UCSD-AML1 (cell line): ENCODE results near the gene CFAP126.
A peak's percentile ranks its signal among the peaks of the same experiment; 100 is the strongest.
"Not testable (repeated sequence)": the region's sequence is repeated elsewhere in the genome, so short reads cannot be mapped to it uniquely, and the experiment has no call there.

Experiments used
- DNase-seq: peaks from one replicate; lab custom pipeline; 2025; ENCODE audit not compliant: unreplicated experiment; lab: John Stamatoyannopoulos, UW

CFAP126 gene, protein sequence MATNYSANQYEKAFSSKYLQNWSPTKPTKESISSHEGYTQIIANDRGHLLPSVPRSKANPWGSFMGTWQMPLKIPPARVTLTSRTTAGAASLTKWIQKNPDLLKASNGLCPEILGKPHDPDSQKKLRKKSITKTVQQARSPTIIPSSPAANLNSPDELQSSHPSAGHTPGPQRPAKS

DNA sequence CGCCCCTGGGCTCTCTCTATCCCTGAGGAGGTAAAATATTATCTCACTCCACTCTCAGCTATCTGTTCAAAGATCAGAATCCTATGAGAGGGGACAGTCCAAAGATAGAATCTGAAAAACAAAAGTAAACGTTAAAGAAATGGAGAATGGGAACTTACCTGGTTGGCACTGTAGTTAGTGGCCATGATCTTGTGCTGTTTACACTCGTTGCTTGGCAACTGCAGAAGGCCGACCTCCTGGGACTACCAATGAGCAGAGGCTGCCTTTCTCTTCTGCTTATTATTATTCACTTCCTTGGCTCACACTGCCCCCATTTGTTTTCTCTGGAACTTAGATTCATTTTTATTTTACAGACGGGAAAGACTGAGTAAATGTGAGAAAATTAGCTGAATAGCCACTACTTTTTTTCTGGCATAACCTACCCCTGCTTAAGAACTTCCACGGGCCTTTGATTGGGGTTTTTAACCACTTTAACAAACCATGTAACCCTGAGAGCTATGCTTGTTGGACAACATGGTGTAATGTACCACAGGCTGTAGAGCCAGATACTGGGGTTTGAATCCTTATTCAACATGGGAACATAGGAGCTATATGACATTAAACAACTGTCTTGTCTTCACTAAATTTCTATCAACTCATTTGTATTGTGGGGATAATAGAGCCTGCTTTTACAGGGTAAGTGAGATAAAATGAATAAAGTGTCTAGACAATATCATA is at the start of gene CFAP126:
Gene CFAP126, minus strand, starts transcription at position 193 of the 717 bp plus-strand sequence. Its CDS starts 8 bp downstream, at position 185.
- DNase-seq, result peak; percentile 28

DNA sequence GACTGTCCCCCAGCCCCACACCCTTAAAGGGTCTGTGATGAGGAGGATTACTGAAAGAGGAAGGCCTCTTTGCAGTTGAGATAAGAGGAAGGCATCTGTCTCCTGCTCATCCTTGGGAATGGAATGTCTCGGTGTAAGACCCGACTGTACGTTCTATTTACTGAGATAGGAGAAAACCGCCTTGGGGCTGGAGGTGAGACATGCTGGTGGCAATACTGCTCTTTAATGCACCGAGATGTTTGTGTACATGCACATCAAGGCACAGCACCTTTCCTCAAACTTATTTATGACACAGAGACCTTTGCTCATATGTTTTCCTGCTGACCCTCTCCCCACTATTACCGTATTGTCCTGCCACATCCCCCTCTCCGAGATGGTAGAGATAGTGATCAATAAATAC is 45.4 kb upstream of the CFAP126 start:
- DNase-seq, result not testable (repeated sequence)

DNA sequence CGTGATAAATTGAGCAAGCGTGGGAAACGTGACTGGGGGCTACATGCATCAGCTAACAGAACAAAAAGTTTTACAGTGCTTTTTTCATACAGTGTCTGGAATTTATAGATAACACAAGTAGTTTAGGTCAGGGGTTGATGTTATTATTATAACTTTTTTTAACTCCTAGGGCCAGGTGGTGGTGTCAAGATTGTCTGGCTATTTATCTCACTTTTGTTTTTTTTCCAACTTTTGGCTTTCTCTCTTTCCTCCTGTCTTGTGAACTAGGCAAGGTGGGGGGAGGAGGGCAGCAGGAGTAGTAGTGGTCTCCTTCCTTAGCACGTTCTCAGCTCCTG is 42.9 kb upstream of the CFAP126 start:
- DNase-seq, result not testable (repeated sequence)

DNA sequence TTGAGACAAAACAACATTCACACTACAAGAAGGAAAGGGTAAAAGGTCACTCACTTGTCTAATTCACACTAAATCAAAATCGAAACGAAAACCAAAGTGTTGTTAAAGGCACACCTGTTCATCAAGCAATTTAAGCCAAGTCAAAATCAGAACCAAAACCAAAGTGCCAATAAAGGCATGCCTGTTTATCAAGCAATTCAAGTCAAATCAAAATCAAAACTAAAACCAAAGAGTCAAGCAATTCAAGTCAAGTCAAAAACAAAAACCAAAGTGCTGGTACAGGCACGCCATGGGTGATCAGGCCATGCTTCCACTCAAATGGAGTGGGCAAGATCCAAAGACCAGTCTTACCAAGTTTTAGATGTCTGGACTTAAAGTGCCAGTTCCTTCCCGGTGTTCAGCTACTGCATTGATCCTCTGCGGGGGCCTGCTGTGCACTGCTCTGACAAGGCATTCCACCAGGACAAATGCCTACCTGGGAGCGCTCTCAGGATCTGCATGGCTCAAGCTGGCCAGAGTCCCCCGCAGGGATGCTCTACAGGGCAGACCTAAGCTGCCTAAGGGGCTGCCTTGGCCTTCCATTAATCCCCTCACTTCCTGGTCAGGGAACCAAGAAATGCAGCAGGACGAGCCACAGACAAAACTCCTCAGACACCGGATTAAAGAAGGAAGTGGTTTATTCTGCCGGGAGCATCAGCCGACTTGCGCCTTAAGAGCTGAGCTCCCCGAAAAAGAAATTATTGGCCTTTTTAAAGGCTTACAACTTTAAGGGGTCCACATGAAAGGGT is 42.4 kb upstream of the CFAP126 start:
- not testable (repeated sequence) for DNase-seq

DNA sequence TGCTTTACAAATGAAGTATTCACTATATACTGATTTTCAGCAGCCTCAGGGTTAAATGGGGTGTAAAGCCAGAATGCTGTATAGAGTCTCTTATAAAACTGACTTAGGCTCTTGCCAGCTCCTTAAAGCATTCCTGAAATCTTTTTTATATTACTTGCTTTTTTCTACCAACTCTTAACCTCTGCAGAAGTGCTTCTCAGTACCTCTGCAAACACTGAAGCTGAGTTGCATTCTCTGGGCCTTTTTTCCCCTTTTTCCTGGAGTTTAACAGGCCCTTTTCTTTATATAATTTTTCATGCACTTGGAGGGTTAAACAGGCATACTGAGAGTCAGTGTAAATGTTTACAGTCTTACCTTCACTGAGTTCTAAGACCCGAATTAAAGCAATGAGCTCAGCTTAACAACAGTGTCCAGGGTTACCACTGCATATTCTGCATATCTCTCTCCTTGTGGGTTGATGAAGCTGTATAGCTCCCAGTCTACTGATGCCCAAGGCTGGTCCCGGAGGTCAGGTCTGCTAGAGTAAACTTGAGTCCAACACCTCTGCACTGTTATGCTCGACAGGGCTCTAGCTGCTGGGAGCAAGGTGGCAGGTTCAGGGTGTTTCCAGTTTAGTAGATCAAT is 40.9 kb upstream of the CFAP126 start:
- DNase-seq, result no peak

- DNase-seq, result no peak
Observed at GRCh38 chr1:161407451-161407985, 39.8 kb upstream of the CFAP126 start.

DNA sequence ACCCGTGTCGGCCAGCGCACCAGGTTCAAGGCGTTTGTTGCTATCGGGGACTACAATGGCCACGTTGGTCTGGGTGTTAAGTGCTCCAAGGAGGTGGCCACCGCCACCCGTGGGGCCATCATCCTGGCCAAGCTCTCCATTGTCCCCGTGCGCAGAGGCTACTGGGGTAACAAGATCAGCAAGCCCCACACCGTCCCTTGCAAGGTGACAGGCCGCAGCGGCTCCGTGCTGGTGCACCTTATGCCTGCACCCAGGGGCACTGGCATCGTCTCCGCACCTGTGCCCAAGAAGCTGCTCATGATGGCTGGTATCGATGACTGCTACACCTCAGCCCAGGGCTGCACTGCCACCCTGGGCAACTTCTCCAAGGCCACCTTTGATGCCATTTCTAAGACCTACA is 38.9 kb upstream of the CFAP126 start:
- not testable (repeated sequence) for DNase-seq

DNA sequence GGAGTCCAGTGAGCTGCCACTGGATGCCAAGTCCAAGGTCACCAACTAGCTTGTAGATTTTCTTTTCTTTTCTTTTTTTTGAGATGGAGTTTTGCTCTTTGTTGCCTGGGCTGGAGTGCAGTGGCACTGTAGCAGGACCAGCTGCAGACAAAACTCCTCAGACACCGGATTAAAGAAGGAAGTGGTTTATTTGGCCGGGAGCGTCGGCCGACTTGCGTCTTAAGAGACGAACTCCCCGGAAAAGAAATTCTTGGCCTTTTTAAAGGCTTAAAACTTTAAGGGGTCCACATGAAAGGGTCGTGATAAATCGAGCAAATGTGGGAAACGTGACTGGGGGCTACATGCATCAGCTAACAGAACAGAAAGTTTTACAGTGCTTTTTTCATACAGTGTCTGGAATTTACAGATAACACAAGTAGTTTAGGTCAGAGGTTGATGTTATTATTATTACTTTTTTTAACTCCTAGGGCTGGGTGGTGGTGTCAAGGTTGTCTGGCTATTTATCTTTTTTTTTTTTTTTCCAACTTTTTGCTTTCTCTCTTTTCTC is 36.4 kb upstream of the CFAP126 start:
- peak; percentile 44 for DNase-seq

DNA sequence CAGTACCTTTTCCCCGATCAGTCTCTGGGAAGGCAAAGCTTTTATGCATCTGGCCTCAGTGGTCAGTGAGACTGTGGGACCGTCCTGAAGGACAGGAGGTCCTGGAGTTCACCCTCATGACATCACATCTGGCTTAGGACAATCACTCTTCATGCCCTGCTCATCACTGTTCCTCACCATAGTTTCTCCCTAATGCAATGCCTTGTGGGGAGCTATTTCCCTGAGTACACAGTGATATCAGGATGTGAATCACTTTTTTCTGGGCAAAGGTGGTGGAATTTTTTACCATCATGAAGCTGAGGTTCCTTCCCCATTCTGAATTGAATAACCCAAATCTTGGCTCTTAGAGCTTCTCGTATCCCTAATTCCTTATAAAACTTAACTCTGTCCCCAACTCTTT is 34.8 kb upstream of the CFAP126 start:
- no peak for DNase-seq

DNA sequence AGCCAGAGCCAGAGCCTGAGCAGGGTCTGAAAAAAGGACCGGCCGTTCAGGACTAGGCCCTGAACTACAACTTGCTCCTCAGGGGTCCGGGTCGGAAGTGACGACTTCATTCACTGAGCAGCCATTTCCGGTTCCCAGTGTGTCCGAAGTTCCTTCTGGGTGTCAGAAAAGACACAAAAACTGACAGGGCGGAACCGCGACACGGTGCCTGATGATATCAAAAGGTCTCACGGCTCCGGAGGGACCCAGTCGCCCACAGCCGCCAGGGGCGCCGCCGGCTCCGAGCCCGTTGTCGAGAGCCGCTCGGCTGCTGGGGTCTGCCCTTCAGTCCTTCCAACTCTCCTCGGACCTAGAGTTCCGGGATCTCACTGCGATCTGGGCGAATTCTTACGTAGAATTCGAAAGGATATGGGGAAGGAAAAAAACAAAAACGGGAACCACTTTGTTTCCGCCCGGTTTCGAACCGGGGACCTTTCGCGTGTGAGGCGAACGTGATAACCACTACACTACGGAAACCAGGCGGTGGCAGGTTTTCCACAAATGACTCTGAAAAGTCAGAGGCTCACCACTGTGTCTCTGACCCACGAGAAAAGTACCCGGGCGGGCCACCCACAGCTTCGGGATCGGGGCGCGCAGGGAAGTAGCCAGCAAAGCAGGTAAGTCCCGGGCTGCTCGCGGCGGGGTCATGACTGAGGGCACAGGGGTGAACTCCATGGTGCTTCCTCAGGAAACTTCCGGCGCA is 31.8 kb upstream of the CFAP126 start:
- DNase-seq, result peak; percentile 94

GRCh38 chr1:161398900-161399256 is 31.2 kb upstream of the CFAP126 start:
- DNase-seq, result no peak

GRCh38 chr1:161397038-161397437 is 29.4 kb upstream of the CFAP126 start:
- DNase-seq, result not testable (repeated sequence)

DNA sequence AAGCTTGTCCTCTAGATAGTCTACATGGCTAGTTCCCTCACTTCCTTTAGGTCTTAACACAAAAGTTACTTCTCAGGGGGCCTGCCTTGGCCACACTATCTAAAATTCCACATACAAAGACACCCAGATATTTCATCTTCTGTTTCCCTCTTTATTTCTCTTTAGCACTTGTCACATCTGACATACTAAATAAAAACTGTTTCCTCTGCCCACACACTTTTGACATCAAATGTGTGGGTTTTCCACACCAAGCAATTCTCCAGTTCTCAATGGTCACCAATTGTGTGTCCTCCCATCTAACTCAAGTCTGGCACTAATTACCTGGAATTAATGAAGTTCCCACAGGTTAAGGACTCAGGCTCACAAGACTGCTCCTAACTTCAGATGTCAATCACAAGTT is 25.5 kb upstream of the CFAP126 start:
- no peak for DNase-seq

GRCh38 chr1:161391611-161392010 is 23.9 kb upstream of the CFAP126 start:
- no peak for DNase-seq

GRCh38 chr1:161391136-161391535 is 23.5 kb upstream of the CFAP126 start:
- DNase-seq, result not testable (repeated sequence)

- DNase-seq, result no peak
Observed at GRCh38 chr1:161390559-161390858, 22.8 kb upstream of the CFAP126 start.

- DNase-seq, result peak; percentile 99
Observed at GRCh38 chr1:161389691-161390558, 22.2 kb upstream of the CFAP126 start.

DNA sequence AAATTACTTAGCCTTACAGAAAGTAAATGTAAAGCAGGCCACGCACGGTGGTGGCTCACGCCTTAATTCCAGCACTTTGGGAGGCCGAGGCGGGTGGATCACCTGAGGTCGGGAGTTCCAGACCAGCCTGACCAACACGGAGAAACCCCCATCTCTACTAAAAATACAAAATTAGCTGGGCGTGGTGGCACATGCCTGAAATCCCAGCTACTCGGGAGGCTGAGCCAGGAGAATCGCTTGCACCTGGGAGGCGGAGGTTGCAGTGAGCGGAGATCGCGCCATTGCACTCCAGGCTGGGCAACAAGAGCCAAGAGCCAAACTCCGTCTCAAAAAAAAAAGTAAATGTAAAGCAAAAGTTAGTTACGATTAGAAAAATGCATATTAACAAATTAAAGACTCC is 21.5 kb upstream of the CFAP126 start:
- DNase-seq, result not testable (repeated sequence)

DNA sequence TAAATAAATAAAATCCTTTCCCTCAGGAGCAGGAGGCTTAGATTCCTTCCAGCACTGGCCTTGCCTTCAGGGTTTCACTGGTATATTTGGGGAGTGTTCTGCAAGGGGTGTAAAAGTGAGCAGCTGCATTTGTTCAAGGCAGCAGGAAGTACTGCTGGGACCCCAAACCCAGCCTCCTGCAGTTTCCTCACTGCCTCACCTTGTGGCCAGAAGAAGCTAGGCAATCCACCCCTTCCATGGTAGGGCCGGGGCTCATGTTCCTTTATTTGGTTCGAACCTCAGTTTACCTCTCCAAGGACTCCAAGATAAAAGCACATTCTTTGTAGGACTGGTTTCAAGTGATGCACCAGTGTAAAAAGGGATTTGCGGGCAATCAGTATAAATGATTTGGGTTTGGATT is 21.0 kb upstream of the CFAP126 start:
- no peak for DNase-seq
